Activated T-cell treated with anti-CD3 and anti-CD28 coated beads for 48 hours (primary cell): ENCODE results near the gene COX14.
"Not testable (repeated sequence)": the region's sequence is repeated elsewhere in the genome, so short reads cannot be mapped to it uniquely, and the experiment has no call there.

Source experiments
- DNase-seq: peaks from one replicate; pipeline ENCODE4 v3.0.0-alpha.2; 2020; ENCODE audit warnings: low read depth

COX14 gene

GRCh38 chr12:50111693-50112455 lies at the start of gene COX14:
TSS of gene COX14 (plus strand) at chr12:50112236. CDS start at chr12:50120044, 7,808 bp downstream.
- DNase-seq = peak; percentile 98

- no peak for DNase-seq
Observed at GRCh38 chr12:50062728-50063460, 49.1 kb upstream of the COX14 start.

- no peak for DNase-seq
Observed at GRCh38 chr12:50065726-50066310, 46.2 kb upstream of the COX14 start.

GRCh38 chr12:50066402-50066801 lies 45.6 kb upstream of the COX14 start:
- no peak for DNase-seq

- DNase-seq = no peak
Observed at GRCh38 chr12:50069069-50069468, 43.0 kb upstream of the COX14 start.

GRCh38 chr12:50069539-50069938 lies 42.5 kb upstream of the COX14 start:
- DNase-seq = no peak

GRCh38 chr12:50070314-50071060 lies 41.5 kb upstream of the COX14 start:
- peak; percentile 42 for DNase-seq

- no peak for DNase-seq
Observed at GRCh38 chr12:50072198-50072907, 39.7 kb upstream of the COX14 start.

GRCh38 chr12:50073206-50073605 lies 38.8 kb upstream of the COX14 start:
- no peak for DNase-seq

GRCh38 chr12:50073712-50074111 lies 38.3 kb upstream of the COX14 start:
- DNase-seq = no peak

- peak; percentile 74 for DNase-seq
Observed at GRCh38 chr12:50074936-50075807, 36.9 kb upstream of the COX14 start.

GRCh38 chr12:50075808-50076170 lies 36.2 kb upstream of the COX14 start:
- DNase-seq = no peak

GRCh38 chr12:50077099-50077498 lies 34.9 kb upstream of the COX14 start:
- DNase-seq = no peak

- no peak for DNase-seq
Observed at GRCh38 chr12:50078281-50078680, 33.8 kb upstream of the COX14 start.

GRCh38 chr12:50079771-50080170 lies 32.3 kb upstream of the COX14 start:
- DNase-seq = no peak

- no peak for DNase-seq
Observed at GRCh38 chr12:50081096-50081808, 30.8 kb upstream of the COX14 start.

GRCh38 chr12:50082644-50083043 lies 29.4 kb upstream of the COX14 start:
- no peak for DNase-seq

GRCh38 chr12:50083301-50083700 lies 28.7 kb upstream of the COX14 start:
- DNase-seq = no peak

- DNase-seq = not testable (repeated sequence)
Observed at GRCh38 chr12:50084409-50084774, 27.6 kb upstream of the COX14 start.
